ENCODE data around the gene HBQ1. TPM values are rescaled to one million over a fixed set of nuclear protein-coding genes. Genes with fewer than 3 reads are reported as not detected.

HBQ1 gene
- total RNA-seq, 5 donors from 2014 or later (not counting 1 experiment from before 2014, with no cell fraction given): not detected

- Histone ChIP-seq H3K4me1 (ENCODE audit: control insufficient read depth in 1 of 2, extremely low read depth in 1 of 2, insufficient read depth in 2 of 2, low read length in 2 of 2) (peaks cover 0 to 11% of the 10 kb centered on the region in 2 experiments), H3K4me3 (ENCODE audit: control insufficient read depth in 1 of 2, extremely low read depth in 1 of 2, low read length in 1 of 2) (no peak overlapping the region), H3K36me3 (ENCODE audit: control insufficient read depth in 2 of 2, extremely low read depth in 1 of 2, insufficient read depth in 1 of 2, low read length in 1 of 2) (no peaks in the 10 kb centered on the region), H3K27ac (ENCODE audit: low read length) (no peak overlapping the region), H3K9me3 (no peaks in the 10 kb centered on the region), H3K27me3 (replicated peaks in 1 of 2; ENCODE audit: control insufficient read depth in 2 of 2, extremely low read depth in 1 of 2, insufficient read depth in 2 of 2, low read length in 1 of 2) (peaks cover 2 to 13% of the 10 kb centered on the region in 2 experiments)
- DNase-seq: no peak
- Mint-ChIP-seq H3K4me3 (no peak overlapping the region), H3K36me3 (no peaks in the 10 kb centered on the region), H3K27me3 (peaks cover 11 to 20% of the 10 kb centered on the region in 2 donors), H3K9me3 (no peaks in the 10 kb centered on the region), H3K4me1 (peaks cover 0 to 8% (median 4%) of the 10 kb centered on the region in 3 donors), H3K27ac (no peak overlapping the region)
- 79% methylated on average over 12 of the region's 12 CpGs for WGBS (ENCODE audit: insufficient coverage)
- ChIA-PET CTCF (no interaction called here), POLR2A (no interaction called here)
- no peak for ATAC-seq (replicated peaks in 1 of 4)
These were observed 37.8 kb upstream of the HBQ1 start for GRCh38 chr16:142405-142967.

- peaks cover 0 to 8% (median 4%) of the 10 kb centered on the region in 3 donors for H3K4me1 Mint-ChIP-seq
- no peaks in the 10 kb centered on the region for H3K36me3 Mint-ChIP-seq
- CTCF ChIA-PET: no interaction called here
- no peak overlapping the region for H3K4me3 Mint-ChIP-seq
- WGBS (ENCODE audit: insufficient coverage): 100% methylated on average over 1 of the region's 6 CpGs
- no peak for DNase-seq
- POLR2A ChIA-PET: no interaction called here
- Histone ChIP-seq H3K4me1 (ENCODE audit: control insufficient read depth in 1 of 2, extremely low read depth in 1 of 2, insufficient read depth in 2 of 2, low read length in 2 of 2) (peaks cover 0 to 6% of the 10 kb centered on the region in 2 experiments), H3K27ac (ENCODE audit: low read length) (no peak overlapping the region), H3K4me3 (ENCODE audit: control insufficient read depth in 1 of 2, extremely low read depth in 1 of 2, low read length in 1 of 2) (no peak overlapping the region), H3K36me3 (ENCODE audit: control insufficient read depth in 2 of 2, extremely low read depth in 1 of 2, insufficient read depth in 1 of 2, low read length in 1 of 2) (no peaks in the 10 kb centered on the region), H3K9me3 (no peaks in the 10 kb centered on the region), H3K27me3 (replicated peaks in 1 of 2; ENCODE audit: control insufficient read depth in 2 of 2, extremely low read depth in 1 of 2, insufficient read depth in 2 of 2, low read length in 1 of 2) (peaks cover 2 to 13% of the 10 kb centered on the region in 2 experiments)
- peaks cover 11 to 20% of the 10 kb centered on the region in 2 donors for H3K27me3 Mint-ChIP-seq
- no peak for ATAC-seq (replicated peaks in 1 of 4)
- H3K27ac Mint-ChIP-seq: no peak overlapping the region
- H3K9me3 Mint-ChIP-seq: no peaks in the 10 kb centered on the region
These were observed 37.2 kb upstream of the HBQ1 start for GRCh38 chr16:143047-143446.

GRCh38 chr16:143456-143855 lies 36.8 kb upstream of the HBQ1 start:
- Histone ChIP-seq H3K4me1 (ENCODE audit: control insufficient read depth in 1 of 2, extremely low read depth in 1 of 2, insufficient read depth in 2 of 2, low read length in 2 of 2) (peaks cover 0 to 6% of the 10 kb centered on the region in 2 experiments), H3K27me3 (replicated peaks in 1 of 2; ENCODE audit: control insufficient read depth in 2 of 2, extremely low read depth in 1 of 2, insufficient read depth in 2 of 2, low read length in 1 of 2) (peaks cover 2 to 15% of the 10 kb centered on the region in 2 experiments), H3K9me3 (no peaks in the 10 kb centered on the region), H3K4me3 (ENCODE audit: control insufficient read depth in 1 of 2, extremely low read depth in 1 of 2, low read length in 1 of 2) (no peak overlapping the region), H3K27ac (ENCODE audit: low read length) (no peak overlapping the region), H3K36me3 (ENCODE audit: control insufficient read depth in 2 of 2, extremely low read depth in 1 of 2, insufficient read depth in 1 of 2, low read length in 1 of 2) (no peaks in the 10 kb centered on the region)
- Mint-ChIP-seq H3K27ac (no peak overlapping the region), H3K27me3 (peaks cover 11 to 20% of the 10 kb centered on the region in 2 donors), H3K4me1 (peaks cover 0 to 7% (median 3%) of the 10 kb centered on the region in 3 donors), H3K9me3 (no peaks in the 10 kb centered on the region), H3K4me3 (no peak overlapping the region), H3K36me3 (no peaks in the 10 kb centered on the region)
- 65% methylated on average over 6 of the region's 6 CpGs for WGBS (ENCODE audit: insufficient coverage)
- ATAC-seq (replicated peaks in 1 of 4) (no peak), DNase-seq (no peak)
- ChIA-PET CTCF (no interaction called here), POLR2A (no interaction called here)

- Histone ChIP-seq H3K9me3 (no peaks in the 10 kb centered on the region), H3K4me1 (ENCODE audit: control insufficient read depth in 1 of 2, extremely low read depth in 1 of 2, insufficient read depth in 2 of 2, low read length in 2 of 2) (no peaks in the 10 kb centered on the region), H3K27me3 (replicated peaks in 1 of 2; ENCODE audit: control insufficient read depth in 2 of 2, extremely low read depth in 1 of 2, insufficient read depth in 2 of 2, low read length in 1 of 2) (peaks cover 2 to 24% of the 10 kb centered on the region in 2 experiments), H3K36me3 (ENCODE audit: control insufficient read depth in 2 of 2, extremely low read depth in 1 of 2, insufficient read depth in 1 of 2, low read length in 1 of 2) (no peaks in the 10 kb centered on the region), H3K27ac (ENCODE audit: low read length) (no peak overlapping the region), H3K4me3 (ENCODE audit: control insufficient read depth in 1 of 2, extremely low read depth in 1 of 2, low read length in 1 of 2) (no peak overlapping the region)
- ChIA-PET POLR2A (no interaction called here), CTCF (no interaction called here)
- ATAC-seq (replicated peaks in 1 of 4): no peak
- H3K36me3 Mint-ChIP-seq: no peaks in the 10 kb centered on the region
- 89% methylated on average over 14 of the region's 14 CpGs for WGBS (ENCODE audit: insufficient coverage)
- H3K9me3 Mint-ChIP-seq: no peaks in the 10 kb centered on the region
- no peak for DNase-seq
- H3K27me3 Mint-ChIP-seq: peaks cover 16 to 30% of the 10 kb centered on the region in 2 donors
- H3K4me1 Mint-ChIP-seq: peaks cover 0 to 2% (median 0%) of the 10 kb centered on the region in 3 donors
- H3K4me3 Mint-ChIP-seq: no peak overlapping the region
- no peak overlapping the region for H3K27ac Mint-ChIP-seq
These were observed 35.4 kb upstream of the HBQ1 start for GRCh38 chr16:144797-145252.

- H3K27ac Mint-ChIP-seq: no peak overlapping the region
- WGBS (ENCODE audit: insufficient coverage): no CpG with 5 or more reads among the region's 2 CpGs
These were observed 33.6 kb upstream of the HBQ1 start for GRCh38 chr16:146646-147045.

GRCh38 chr16:149024-149660 lies 31.1 kb upstream of the HBQ1 start:
- DNase-seq: no peak
- peaks cover 0 to under 1% (median 0%) of the 10 kb centered on the region in 3 donors for H3K4me1 Mint-ChIP-seq
- H3K27ac Mint-ChIP-seq: no peak overlapping the region
- Histone ChIP-seq H3K27me3 (replicated peaks in 1 of 2; ENCODE audit: control insufficient read depth in 2 of 2, extremely low read depth in 1 of 2, insufficient read depth in 2 of 2, low read length in 1 of 2) (peaks cover 5 to 28% of the 10 kb centered on the region in 2 experiments), H3K9me3 (no peaks in the 10 kb centered on the region), H3K4me3 (ENCODE audit: control insufficient read depth in 1 of 2, extremely low read depth in 1 of 2, low read length in 1 of 2) (no peak overlapping the region), H3K27ac (ENCODE audit: low read length) (no peak overlapping the region), H3K36me3 (ENCODE audit: control insufficient read depth in 2 of 2, extremely low read depth in 1 of 2, insufficient read depth in 1 of 2, low read length in 1 of 2) (no peaks in the 10 kb centered on the region), H3K4me1 (ENCODE audit: control insufficient read depth in 1 of 2, extremely low read depth in 1 of 2, insufficient read depth in 2 of 2, low read length in 2 of 2) (peaks cover 0 to under 1% of the 10 kb centered on the region in 2 experiments)
- H3K4me3 Mint-ChIP-seq: no peak overlapping the region
- H3K36me3 Mint-ChIP-seq: no peaks in the 10 kb centered on the region
- peaks cover 7 to 31% of the 10 kb centered on the region in 2 donors for H3K27me3 Mint-ChIP-seq
- WGBS (ENCODE audit: insufficient coverage): 40% methylated on average over 7 of the region's 9 CpGs
- POLR2A ChIA-PET: no interaction called here
- CTCF ChIA-PET: no interaction called here
- no peak for ATAC-seq (replicated peaks in 1 of 4)
- no peaks in the 10 kb centered on the region for H3K9me3 Mint-ChIP-seq

More at GRCh38 chr16:146646-147045, 33.6 kb upstream of the HBQ1 start:
- H3K27me3 Mint-ChIP-seq: peaks cover 16 to 32% of the 10 kb centered on the region in 2 donors
- H3K4me3 ChIP-seq (ENCODE audit: control insufficient read depth in 1 of 2, extremely low read depth in 1 of 2, low read length in 1 of 2): no peak overlapping the region
- no peaks in the 10 kb centered on the region for H3K36me3 ChIP-seq (ENCODE audit: control insufficient read depth in 2 of 2, extremely low read depth in 1 of 2, insufficient read depth in 1 of 2, low read length in 1 of 2)
- H3K4me1 ChIP-seq (ENCODE audit: control insufficient read depth in 1 of 2, extremely low read depth in 1 of 2, insufficient read depth in 2 of 2, low read length in 2 of 2): no peaks in the 10 kb centered on the region
- CTCF ChIA-PET: no interaction called here
- H3K27me3 ChIP-seq (replicated peaks in 1 of 2; ENCODE audit: control insufficient read depth in 2 of 2, extremely low read depth in 1 of 2, insufficient read depth in 2 of 2, low read length in 1 of 2): peaks cover 5 to 31% of the 10 kb centered on the region in 2 experiments
- no peaks in the 10 kb centered on the region for H3K9me3 ChIP-seq
- no peaks in the 10 kb centered on the region for H3K36me3 Mint-ChIP-seq
- H3K9me3 Mint-ChIP-seq: no peaks in the 10 kb centered on the region
- no peak overlapping the region for H3K27ac ChIP-seq (ENCODE audit: low read length)
- POLR2A ChIA-PET: no interaction called here
- DNase-seq (no peak), ATAC-seq (replicated peaks in 1 of 4) (no peak)
- no peaks in the 10 kb centered on the region for H3K4me1 Mint-ChIP-seq
- no peak overlapping the region for H3K4me3 Mint-ChIP-seq

Measured in T-cell (primary cell).